BJ (cell line): ENCODE measurements around the gene PRPF19. TPM values are rescaled to one million over a fixed set of nuclear protein-coding genes. Genes with fewer than 3 reads are reported as not detected.

Experiments used
- CTCF ChIA-PET: fragments of 350-600 bp; formaldehyde crosslinking; extraction: SDS; loops from one replicate; lab custom pipeline; 2021; ENCODE audit warnings: antibody characterized with exemption, inconsistent platforms; lab: Yijun Ruan, JAX
- POLR2A ChIA-PET: fragments of 300-600 bp; sonication (Branson Sonifier 250); formaldehyde crosslinking; extraction: SDS; loops from one replicate; lab custom pipeline; 2021; ENCODE audit warnings: antibody characterized with exemption; lab: Charles Lee
- DNase-seq: peaks from one replicate; pipeline ENCODE4 v3.0.0-alpha.2; 2011; ENCODE audit warnings: low read depth
- H3K27me3 ChIP-seq: 2 replicates; pipeline ENCODE4 v1.6.0; 2011; ENCODE audit warnings: low read length; ENCODE audit not compliant: control insufficient read depth, insufficient read depth
- H3K36me3 ChIP-seq: 2 replicates; pipeline ENCODE4 v1.5.1; 2011; ENCODE audit warnings: low read length; ENCODE audit not compliant: control insufficient read depth, insufficient read depth
- H3K4me3 ChIP-seq: 2 replicates; pipeline ENCODE4 v1.5.1; 2011; ENCODE audit warnings: low read depth, mild to moderate bottlenecking, control low read depth, low read length
- polyA plus RNA-seq: library from polyadenylated mRNA; depleted of rRNA; stranded (reverse); fragments of >200 nt; gene quantifications from 2 replicates; pipeline ENCODE4 v1.2.3, GENCODE V29; 2011
- TF ChIP-seq, protein P1 (sequence below): IDR thresholded peaks from 2 replicates; pipeline ENCODE4 v1.5.1; 2011; ENCODE audit warnings: low read depth, mild to moderate bottlenecking, control low read depth, inconsistent platforms, low read length, moderate library complexity; ENCODE audit not compliant: insufficient read depth

PRPF19 gene
- polyA plus RNA-seq, 1 experiment = 48.6 TPM

GRCh38 chr11:60862171-60862570 lies 44.2 kb downstream of the PRPF19 start:
- ChIA-PET CTCF (no interaction called here), POLR2A (no interaction called here)
- Histone ChIP-seq H3K4me3 (no peak overlapping the region), H3K36me3 (no peaks in the 10 kb centered on the region), H3K27me3 (no peaks in the 10 kb centered on the region; the same call in 1 of the 2 replicates)
- TF ChIP-seq, protein P1, sequence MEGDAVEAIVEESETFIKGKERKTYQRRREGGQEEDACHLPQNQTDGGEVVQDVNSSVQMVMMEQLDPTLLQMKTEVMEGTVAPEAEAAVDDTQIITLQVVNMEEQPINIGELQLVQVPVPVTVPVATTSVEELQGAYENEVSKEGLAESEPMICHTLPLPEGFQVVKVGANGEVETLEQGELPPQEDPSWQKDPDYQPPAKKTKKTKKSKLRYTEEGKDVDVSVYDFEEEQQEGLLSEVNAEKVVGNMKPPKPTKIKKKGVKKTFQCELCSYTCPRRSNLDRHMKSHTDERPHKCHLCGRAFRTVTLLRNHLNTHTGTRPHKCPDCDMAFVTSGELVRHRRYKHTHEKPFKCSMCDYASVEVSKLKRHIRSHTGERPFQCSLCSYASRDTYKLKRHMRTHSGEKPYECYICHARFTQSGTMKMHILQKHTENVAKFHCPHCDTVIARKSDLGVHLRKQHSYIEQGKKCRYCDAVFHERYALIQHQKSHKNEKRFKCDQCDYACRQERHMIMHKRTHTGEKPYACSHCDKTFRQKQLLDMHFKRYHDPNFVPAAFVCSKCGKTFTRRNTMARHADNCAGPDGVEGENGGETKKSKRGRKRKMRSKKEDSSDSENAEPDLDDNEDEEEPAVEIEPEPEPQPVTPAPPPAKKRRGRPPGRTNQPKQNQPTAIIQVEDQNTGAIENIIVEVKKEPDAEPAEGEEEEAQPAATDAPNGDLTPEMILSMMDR = no peak
- DNase-seq = no peak

DNA sequence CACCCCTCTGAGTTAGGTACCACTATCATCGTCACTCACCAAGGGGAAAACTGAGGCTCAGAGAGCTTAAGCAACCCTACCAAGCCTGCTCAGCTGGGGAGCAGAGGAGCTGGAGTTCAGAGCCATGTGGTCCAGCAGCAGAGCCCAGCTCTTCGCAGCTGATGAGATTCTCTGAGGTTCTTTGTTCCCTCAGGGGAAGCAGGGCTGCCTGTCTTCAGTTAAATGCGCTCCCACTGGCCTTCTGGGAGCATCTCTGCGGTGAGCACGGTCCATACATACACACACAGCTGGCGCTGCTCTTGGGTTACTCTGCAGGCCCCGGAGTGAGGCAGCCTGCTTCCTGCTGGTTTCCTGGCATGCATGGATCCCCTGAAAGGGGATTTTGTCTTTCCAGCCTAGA lies 45.4 kb downstream of the PRPF19 start:
- Histone ChIP-seq H3K27me3 (peaks cover 1% of the 10 kb centered on the region; the same call in 1 of the 2 replicates), H3K36me3 (no peaks in the 10 kb centered on the region), H3K4me3 (no peak overlapping the region)
- no peak for DNase-seq
- CTCF ChIA-PET = interaction anchor here (1.5 to 1.6 kb wide), 2 partner anchors 11 to 27 kb away, joined by 5 read pairs; no protein-coding TSS in a partner anchor
- TF ChIP-seq, protein P1 = no peak
- POLR2A ChIA-PET = no interaction called here

GRCh38 chr11:60859616-60860250 lies 46.7 kb downstream of the PRPF19 start:
- Histone ChIP-seq H3K36me3 (no peaks in the 10 kb centered on the region), H3K4me3 (no peak overlapping the region), H3K27me3 (peaks cover 1% of the 10 kb centered on the region; the same call in 1 of the 2 replicates)
- TF ChIP-seq, protein P1 = no peak
- CTCF ChIA-PET = interaction anchor here (1.6 kb wide), 1 partner anchor 28 kb away, joined by 5 read pairs; no protein-coding TSS in a partner anchor
- DNase-seq = no peak
- POLR2A ChIA-PET = no interaction called here

- TF ChIP-seq, protein P1 = no peak
- POLR2A ChIA-PET = no interaction called here
- CTCF ChIA-PET = no interaction called here
These were observed 47.5 kb downstream of the PRPF19 start for GRCh38 chr11:60858731-60859464.

DNA sequence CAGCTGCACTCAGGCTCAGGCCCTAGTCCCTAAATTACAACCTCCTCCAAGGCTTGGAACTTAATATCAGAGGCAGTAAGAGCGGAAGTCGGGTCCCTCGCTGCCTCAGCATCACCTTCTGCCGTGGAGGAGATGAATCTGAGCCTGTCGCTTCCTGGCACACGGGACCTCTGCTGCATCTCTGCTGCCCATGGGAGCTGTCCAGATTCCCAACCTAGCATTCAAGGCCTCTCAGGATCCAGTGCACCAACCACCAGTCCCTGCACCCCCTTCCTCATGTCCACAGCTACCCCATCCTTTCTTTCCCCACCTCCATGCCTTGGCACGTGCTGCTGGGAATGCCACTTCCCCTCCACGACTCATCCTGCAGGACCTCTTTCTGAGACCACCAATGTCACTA lies 48.1 kb downstream of the PRPF19 start:
- TF ChIP-seq, protein P1 = no peak
- Histone ChIP-seq H3K27me3 (peaks cover 1% of the 10 kb centered on the region; the same call in 1 of the 2 replicates), H3K4me3 (no peak overlapping the region), H3K36me3 (no peaks in the 10 kb centered on the region)
- CTCF ChIA-PET = no interaction called here
- POLR2A ChIA-PET = no interaction called here
- no peak for DNase-seq

More at GRCh38 chr11:60858731-60859464, 47.5 kb downstream of the PRPF19 start:
- Histone ChIP-seq H3K36me3 (no peaks in the 10 kb centered on the region), H3K4me3 (no peak overlapping the region), H3K27me3 (peaks cover 1% of the 10 kb centered on the region; the same call in 1 of the 2 replicates)
- no peak for DNase-seq
